DND-41 (cell line): Measurements from ENCODE around the gene MAPRE3.

Experiments used
- ATAC-seq: fragments of 200-7000 bp; cut with Tn5 transposase; 3 replicates; pipeline ENCODE4 v1.9.1; 2021; ENCODE audit warnings: low read depth; ENCODE audit not compliant: insufficient read depth
- DNase-seq: peaks from one replicate; pipeline ENCODE4 v3.0.0-alpha.2; 2020
- H2AFZ ChIP-seq: 2 replicates; pipeline ENCODE4 v1.6.0; 2012; ENCODE audit warnings: low read depth, low read length
- H3K27ac ChIP-seq: 2 replicates; pipeline ENCODE4 v1.5.1; 2012; ENCODE audit warnings: low read length, inconsistent platforms
- H3K27me3 ChIP-seq: fragments of 200-600 bp; sonication (generic); 2 replicates; pipeline ENCODE4 v1.6.0; 2012; ENCODE audit warnings: low read length, mild to moderate bottlenecking, inconsistent platforms; ENCODE audit not compliant: insufficient read depth, poor library complexity
- H3K36me3 ChIP-seq: 2 replicates; pipeline ENCODE4 v1.5.1; 2012; ENCODE audit warnings: low read length, inconsistent platforms; ENCODE audit not compliant: insufficient read depth
- H3K4me1 ChIP-seq: 2 replicates; pipeline ENCODE4 v1.5.1; 2012; ENCODE audit warnings: mild to moderate bottlenecking, low read length; ENCODE audit not compliant: insufficient read depth
- H3K4me2 ChIP-seq: 2 replicates; pipeline ENCODE4 v1.6.0; 2012; ENCODE audit warnings: mild to moderate bottlenecking, moderate library complexity, low read length, inconsistent platforms; ENCODE audit not compliant: insufficient read depth
- H3K4me3 ChIP-seq, 2 experiments: fragments of 200-600 bp in 1 of 2; shearing (Covaris generic) in 1 of 2; 2 replicates each; pipeline ENCODE4 v1.5.1; 2012 to 2016; ENCODE audit warnings: inconsistent platforms in 2 of 2, low read length in 2 of 2, mild to moderate bottlenecking in 2 of 2, low read depth in 1 of 2, moderate library complexity in 1 of 2
- H3K79me2 ChIP-seq: 2 replicates; pipeline ENCODE4 v1.6.0; 2012; ENCODE audit warnings: low read length, inconsistent platforms; ENCODE audit not compliant: insufficient read depth
- H3K9ac ChIP-seq: 2 replicates; pipeline ENCODE4 v1.6.0; 2012; ENCODE audit warnings: low read depth, mild to moderate bottlenecking, inconsistent platforms, low read length, moderate library complexity
- H3K9me3 ChIP-seq: 2 replicates; pipeline ENCODE4 v1.5.1; 2012; ENCODE audit warnings: low read length, moderate library complexity, mild to moderate bottlenecking, inconsistent platforms; ENCODE audit not compliant: insufficient read depth, severe bottlenecking
- H4K20me1 ChIP-seq: 2 replicates; pipeline ENCODE4 v1.6.0; 2012; ENCODE audit warnings: low read length; ENCODE audit not compliant: insufficient read depth
- CTCF ChIP-seq: IDR thresholded peaks from 2 replicates; pipeline ENCODE4 v1.5.1; 2012; ENCODE audit warnings: borderline replicate concordance, low read length, moderate library complexity, mild to moderate bottlenecking; ENCODE audit not compliant: poor library complexity, severe bottlenecking; ENCODE audit errors: extremely low read depth
- EZH2 ChIP-seq: IDR thresholded peaks from 3 replicates; pipeline ENCODE4 v1.6.1; 2012; ENCODE audit warnings: borderline replicate concordance, low read depth, mild to moderate bottlenecking, moderate library complexity, low read length, inconsistent platforms; ENCODE audit not compliant: severe bottlenecking

Gene MAPRE3

GRCh38 chr2:26933431-26934334 is 36.8 kb upstream of the MAPRE3 start:
- no peak overlapping the region for H3K27ac ChIP-seq
- no peaks in the 10 kb centered on the region for H3K79me2 ChIP-seq
- TF ChIP-seq CTCF (no peak), EZH2 (no peak)

GRCh38 chr2:26934335-26934724 is 36.1 kb upstream of the MAPRE3 start:
- DNase-seq (no peak), ATAC-seq (no peak)
- Histone ChIP-seq H3K4me2 (no peak overlapping the region), H2AFZ (no peak overlapping the region), H3K9me3 (no peaks in the 10 kb centered on the region), H3K27ac (no peak overlapping the region), H3K4me3 (no peak overlapping the region), H3K4me1 (no peaks in the 10 kb centered on the region), H3K27me3 (no peaks in the 10 kb centered on the region), H3K79me2 (no peaks in the 10 kb centered on the region), H3K36me3 (no peaks in the 10 kb centered on the region), H4K20me1 (no peaks in the 10 kb centered on the region; the same call in 1 of the 2 replicates), H3K9ac (no peak overlapping the region)
- TF ChIP-seq CTCF (no peak), EZH2 (no peak)

More at GRCh38 chr2:26933431-26934334, 36.8 kb upstream of the MAPRE3 start:
- Histone ChIP-seq H3K36me3 (no peaks in the 10 kb centered on the region), H3K4me2 (no peak overlapping the region), H4K20me1 (no peaks in the 10 kb centered on the region; the same call in 1 of the 2 replicates), H3K4me1 (no peaks in the 10 kb centered on the region), H2AFZ (no peak overlapping the region), H3K9ac (no peak overlapping the region), H3K9me3 (no peaks in the 10 kb centered on the region), H3K4me3 (no peak overlapping the region), H3K27me3 (no peaks in the 10 kb centered on the region)
- no peak for ATAC-seq
- no peak for DNase-seq

GRCh38 chr2:26934985-26935384 is 35.5 kb upstream of the MAPRE3 start:
- Histone ChIP-seq H3K4me3 (no peak overlapping the region), H3K9me3 (no peaks in the 10 kb centered on the region), H3K79me2 (no peaks in the 10 kb centered on the region), H4K20me1 (no peaks in the 10 kb centered on the region; the same call in 1 of the 2 replicates), H3K4me1 (no peaks in the 10 kb centered on the region), H2AFZ (no peak overlapping the region), H3K36me3 (no peaks in the 10 kb centered on the region), H3K4me2 (no peak overlapping the region), H3K27ac (no peak overlapping the region), H3K27me3 (no peaks in the 10 kb centered on the region), H3K9ac (no peak overlapping the region)
- DNase-seq: no peak
- ATAC-seq: no peak
- TF ChIP-seq EZH2: no peak
- no peak for TF ChIP-seq CTCF
